Measurements from ENCODE around the gene BCAP31. TPM values are rescaled to one million over a fixed set of nuclear protein-coding genes. Genes with fewer than 3 reads are reported as not detected.

BCAP31 gene
- total RNA-seq, 1 experiment from 2014 or later, result 138 TPM

DNA sequence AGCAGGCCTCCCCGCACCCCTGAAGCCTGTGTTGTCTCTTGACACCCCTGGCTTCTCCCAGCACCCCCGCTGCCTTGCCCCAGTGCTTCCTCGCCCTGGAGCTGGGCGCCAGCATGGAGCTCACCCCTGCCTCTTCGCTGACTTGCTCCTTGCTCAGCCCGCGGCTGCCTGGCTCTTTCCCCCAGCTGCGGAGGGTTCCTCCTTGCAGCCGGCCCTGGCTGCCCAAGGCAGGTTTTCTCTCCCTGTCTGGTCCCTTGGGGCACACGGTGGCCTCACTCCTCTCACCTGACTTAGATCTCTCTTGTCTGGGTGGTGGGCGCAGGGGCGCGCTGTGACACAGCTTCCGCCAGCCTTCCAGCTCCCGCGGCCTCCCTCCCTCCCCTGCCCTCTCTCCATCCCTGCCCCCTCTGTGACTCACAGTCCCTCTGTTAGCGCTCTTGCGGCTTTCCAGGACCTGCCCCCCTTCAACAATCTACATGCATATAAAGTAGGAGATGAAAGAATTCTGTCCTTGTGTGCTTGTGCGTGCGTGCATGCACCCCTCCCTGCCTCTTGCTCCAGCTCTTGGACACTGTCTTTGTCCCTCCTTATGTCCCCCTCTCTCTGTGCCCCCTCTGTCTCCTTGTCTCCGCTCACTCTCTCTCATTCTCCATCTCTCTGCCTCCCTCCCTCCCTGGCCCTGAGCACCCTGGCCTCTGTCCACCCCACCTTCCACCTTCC is 42.1 kb upstream of the BCAP31 start:
- no peaks in the 10 kb centered on the region for H3K79me1 ChIP-seq (ENCODE audit: insufficient read depth, low read depth, low read length, poor library complexity, severe bottlenecking)
- no peak overlapping the region for H3K9ac ChIP-seq (ENCODE audit: extremely low read depth, insufficient read length, low read length)
- H3K27ac Mint-ChIP-seq, result peak overlapping the region in 1 of 3 experiments; percentile 28; a peak in 1 of 7 replicates
- WGBS (ENCODE audit: extremely low coverage, insufficient read length, low lambda C conversion rate), result no CpG with 5 or more reads among the region's 21 CpGs
- H3K27me3 ChIP-seq (ENCODE audit: insufficient read depth, low read length), result no peaks in the 10 kb centered on the region
- no peaks in the 10 kb centered on the region for H3K79me2 ChIP-seq (ENCODE audit: insufficient read depth, low read length)
- H3T11ph ChIP-seq (ENCODE audit: low read length), result no peak overlapping the region
- H3K36me3 Mint-ChIP-seq (ENCODE audit: insufficient read depth in 1 of 3, low read depth in 3 of 3), result peaks cover 0 to 3% (median 0%) of the 10 kb centered on the region in 3 experiments; a peak in 3 of 7 replicates
- H2AK5ac ChIP-seq (ENCODE audit: insufficient read length, low read length), result no peak overlapping the region
- no peak overlapping the region for H3K23ac ChIP-seq (ENCODE audit: insufficient read length, low read depth, low read length)
- H3K18ac ChIP-seq (ENCODE audit: insufficient read length, low read depth, low read length), result no peak overlapping the region
- H2BK120ac ChIP-seq (ENCODE audit: low read depth, low read length, poor library complexity, severe bottlenecking), result no peak overlapping the region
- peaks cover 40 to 70% of the 10 kb centered on the region in 2 experiments for H3K9me3 Mint-ChIP-seq
- H2BK12ac ChIP-seq (ENCODE audit: insufficient read length, low read depth, low read length), result no peak overlapping the region
- H2BK15ac ChIP-seq (ENCODE audit: low read depth, low read length), result no peak overlapping the region
- no peak overlapping the region for H3K27ac ChIP-seq (ENCODE audit: insufficient read length, low read depth, low read length)
- no peak overlapping the region for H2BK20ac ChIP-seq (ENCODE audit: low read depth, low read length, poor library complexity, severe bottlenecking)
- no peak overlapping the region for H2BK5ac ChIP-seq (ENCODE audit: insufficient read length, low read length)
- H3K4me2 ChIP-seq (ENCODE audit: insufficient read depth, insufficient read length, low read length), result no peak overlapping the region
- no peak overlapping the region for H3K4ac ChIP-seq (ENCODE audit: low read depth, low read length)
- no peak overlapping the region for H4K5ac ChIP-seq (ENCODE audit: insufficient read length, low read depth, low read length)
- no peak overlapping the region for H2AFZ ChIP-seq (ENCODE audit: low read length)
- H3K27me3 Mint-ChIP-seq (ENCODE audit: low read depth), result peaks cover 10% of the 10 kb centered on the region
- H4K20me1 ChIP-seq (ENCODE audit: control insufficient read depth, insufficient read depth, insufficient read length), result no peaks in the 10 kb centered on the region
- peaks cover 4 to 6% of the 10 kb centered on the region in 2 experiments; a peak in 3 of 4 replicates for H3K4me1 Mint-ChIP-seq
- peaks cover 7% of the 10 kb centered on the region for H3K9me3 ChIP-seq (ENCODE audit: control insufficient read depth, low read depth, low read length)
- no peak overlapping the region for H3K14ac ChIP-seq (ENCODE audit: insufficient read depth, low read length)
- no peak overlapping the region for H3K56ac ChIP-seq (ENCODE audit: insufficient read length, low read depth, low read length)
- H3K4me3 Mint-ChIP-seq, result no peak overlapping the region
- TF ChIP-seq, protein P1, sequence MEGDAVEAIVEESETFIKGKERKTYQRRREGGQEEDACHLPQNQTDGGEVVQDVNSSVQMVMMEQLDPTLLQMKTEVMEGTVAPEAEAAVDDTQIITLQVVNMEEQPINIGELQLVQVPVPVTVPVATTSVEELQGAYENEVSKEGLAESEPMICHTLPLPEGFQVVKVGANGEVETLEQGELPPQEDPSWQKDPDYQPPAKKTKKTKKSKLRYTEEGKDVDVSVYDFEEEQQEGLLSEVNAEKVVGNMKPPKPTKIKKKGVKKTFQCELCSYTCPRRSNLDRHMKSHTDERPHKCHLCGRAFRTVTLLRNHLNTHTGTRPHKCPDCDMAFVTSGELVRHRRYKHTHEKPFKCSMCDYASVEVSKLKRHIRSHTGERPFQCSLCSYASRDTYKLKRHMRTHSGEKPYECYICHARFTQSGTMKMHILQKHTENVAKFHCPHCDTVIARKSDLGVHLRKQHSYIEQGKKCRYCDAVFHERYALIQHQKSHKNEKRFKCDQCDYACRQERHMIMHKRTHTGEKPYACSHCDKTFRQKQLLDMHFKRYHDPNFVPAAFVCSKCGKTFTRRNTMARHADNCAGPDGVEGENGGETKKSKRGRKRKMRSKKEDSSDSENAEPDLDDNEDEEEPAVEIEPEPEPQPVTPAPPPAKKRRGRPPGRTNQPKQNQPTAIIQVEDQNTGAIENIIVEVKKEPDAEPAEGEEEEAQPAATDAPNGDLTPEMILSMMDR (conservative IDR thresholded peaks at IDR 0.05), result no peak
- H4K8ac ChIP-seq (replicated peaks; ENCODE audit: insufficient read length, low read depth, low read length), result no peak overlapping the region
- H3K4me1 ChIP-seq (ENCODE audit: insufficient read depth, low read length), result no peaks in the 10 kb centered on the region
- H3K23me2 ChIP-seq (ENCODE audit: insufficient read length, low read depth, low read length, poor library complexity, severe bottlenecking), result no peaks in the 10 kb centered on the region
- H4K91ac ChIP-seq (ENCODE audit: insufficient read length, low read depth, low read length), result no peak overlapping the region
- peak; percentile 36 for DNase-seq
